Left ventricle myocardium inferior (tissue), 1 donor: ENCODE measurements around the gene CEACAM19. TPM values are rescaled to one million over a fixed set of nuclear protein-coding genes. Genes with fewer than 3 reads are reported as not detected.

Source experiments
- DNase-seq: peaks from one replicate; pipeline ENCODE4 v3.0.0-alpha.2; 2020
- H3K27ac ChIP-seq: fragments of 200-600 bp; replicated peaks from 2 replicates; pipeline ENCODE4 v1.8.0; 2021
- H3K27me3 ChIP-seq: fragments of 200-600 bp; 2 replicates; pipeline ENCODE4 v1.8.0; 2021; ENCODE audit warnings: low read depth
- H3K36me3 ChIP-seq: fragments of 200-600 bp; 2 replicates; pipeline ENCODE4 v1.8.0; 2021
- H3K4me1 ChIP-seq: fragments of 200-600 bp; 2 replicates; pipeline ENCODE4 v1.8.0; 2021
- H3K4me3 ChIP-seq: fragments of 200-600 bp; 2 replicates; pipeline ENCODE4 v1.8.0; 2021; ENCODE audit warnings: mild to moderate bottlenecking, moderate library complexity
- H3K9me3 ChIP-seq: fragments of 200-600 bp; replicated peaks from 2 replicates; pipeline ENCODE4 v1.8.0; 2021
- CTCF ChIP-seq: fragments of 200-600 bp; IDR thresholded peaks from 2 replicates; pipeline ENCODE4 v1.8.0; 2021; ENCODE audit warnings: antibody characterized with exemption, mild to moderate bottlenecking, borderline replicate concordance
- intact Hi-C: fragments of 100-400 bp; cut with micrococcal nuclease; formaldehyde crosslinking; loops from one replicate; pipeline ENCODE4 v1.11.0; 2022
- microRNA-seq: library from miRNA; unstranded; fragments of <30 nt; microRNA quantifications from one replicate; pipeline ENCODE4 v1.2.0, GENCODE V29; 2020
- total RNA-seq: library from RNA; stranded (reverse); fragmentation: NEBNext Ultra II Directional; extraction: Animal tissue kit (Norgen Biotek cat#: 25700); gene quantifications from one replicate; pipeline ENCODE4 v1.2.1, GENCODE V29; 2021
- donor health status: DM: no; HTN: yes; CAD: no; lungs with severe emphysema.

CEACAM19 gene
- total RNA-seq, 1 donor from 2014 or later, result 2.2 TPM

- no peak for DNase-seq
- intact Hi-C loops, result no loop called here
- no peaks in the 10 kb centered on the region for H3K27me3 ChIP-seq
- H3K27ac ChIP-seq, result no peak overlapping the region
- H3K4me1 ChIP-seq, result no peaks in the 10 kb centered on the region
- no peak overlapping the region for H3K4me3 ChIP-seq
- no peaks in the 10 kb centered on the region for H3K9me3 ChIP-seq
- H3K36me3 ChIP-seq, result no peaks in the 10 kb centered on the region
- no peak for TF ChIP-seq CTCF
These were observed 61.1 kb downstream of the CEACAM19 start for GRCh38 chr19:44732235-44733014.

Small RNA genes within 50 kb of the gene (microRNA-seq; reads per million reads assigned to microRNA genes)
- not detected for gene MIR4531

Other genes with a start within 250 kb of the CEACAM19 start
- gene ZNF229, start 223.0 kb upstream of the CEACAM19 start, total RNA-seq, result 5.3 TPM
- gene ZNF180, start 171.0 kb upstream of the CEACAM19 start, total RNA-seq, result 4.8 TPM
- gene CEACAM20, start 141.8 kb upstream of the CEACAM19 start, total RNA-seq, result not detected
- gene IGSF23, start 57.9 kb upstream of the CEACAM19 start, total RNA-seq, result not detected
- gene PVR, start 27.6 kb upstream of the CEACAM19 start, total RNA-seq, result 33.5 TPM
- gene CEACAM16, start 27.7 kb downstream of the CEACAM19 start, total RNA-seq, result not detected
- gene BCL3, start 77.2 kb downstream of the CEACAM19 start, total RNA-seq, result 15.0 TPM
- not detected for gene CBLC, start 106.4 kb downstream of the CEACAM19 start, total RNA-seq
- 91.9 TPM for gene BCAM, start 137.6 kb downstream of the CEACAM19 start, total RNA-seq
- gene NECTIN2, start 174.8 kb downstream of the CEACAM19 start, total RNA-seq, result 40.7 TPM
- gene TOMM40, start 219.8 kb downstream of the CEACAM19 start, total RNA-seq, result 47.3 TPM
- gene APOE, start 234.3 kb downstream of the CEACAM19 start, total RNA-seq, result 24.1 TPM
- gene APOC1, start 243.1 kb downstream of the CEACAM19 start, total RNA-seq, result 0.85 TPM